PC-3 (cell line): Measurements from ENCODE around the gene HNMT. TPM values are rescaled to one million over a fixed set of nuclear protein-coding genes. Genes with fewer than 3 reads are reported as not detected.

Experiments used
- ATAC-seq: fragments of 200-7000 bp; cut with Tn5 transposase; 2 replicates; pipeline ENCODE4 v1.9.1; 2020; ENCODE audit warnings: mild to moderate bottlenecking, moderate library complexity
- BruUV-seq: library from RNA; stranded (reverse); fragments of 400-500 nt; replicated peaks from 2 replicates; lab custom pipeline; 2021; lab: Mats Ljungman, UMichigan
- CTCF ChIA-PET: fragments of 300-600 bp; sonication (Branson Sonifier 250); formaldehyde crosslinking; loops from one replicate; lab custom pipeline; 2022; ENCODE audit warnings: antibody characterized with exemption; lab: Charles Lee
- POLR2A ChIA-PET: fragments of 300-600 bp; sonication (Branson Sonifier 250); formaldehyde crosslinking; loops from one replicate; lab custom pipeline; 2022; ENCODE audit warnings: antibody characterized with exemption; ENCODE audit not compliant: unreplicated experiment; lab: Charles Lee
- DNase-seq: peaks from one replicate; pipeline ENCODE4 v3.0.0-alpha.2; 2015
- H2AFZ ChIP-seq: fragments of 300-600 bp; sonication (generic); 2 replicates; pipeline ENCODE4 v1.6.0; 2016; ENCODE audit warnings: antibody characterized with exemption, low read length
- H3F3A ChIP-seq: fragments of 300-600 bp; sonication (generic); one replicate; pipeline ENCODE4 v1.6.0; 2017; ENCODE audit warnings: antibody characterized with exemption, low read length, control low read depth, mild to moderate bottlenecking; ENCODE audit not compliant: unreplicated experiment
- H3K27ac ChIP-seq: fragments of 300-600 bp; sonication (generic); 2 replicates; pipeline ENCODE4 v1.5.1; 2016; ENCODE audit warnings: mild to moderate bottlenecking, low read length
- H3K27me3 ChIP-seq: fragments of 300-600 bp; sonication (generic); 2 replicates; pipeline ENCODE4 v1.6.1; 2016; ENCODE audit warnings: low read length, mixed read lengths
- H3K36me3 ChIP-seq: fragments of 300-600 bp; sonication (generic); 2 replicates; pipeline ENCODE4 v1.6.1; 2016; ENCODE audit warnings: low read depth, mixed run types, low read length, mixed read lengths
- H3K4me1 ChIP-seq: fragments of 300-600 bp; sonication (generic); 2 replicates; pipeline ENCODE4 v1.5.1; 2016; ENCODE audit warnings: low read length; ENCODE audit not compliant: insufficient read depth
- H3K4me2 ChIP-seq: fragments of 300-600 bp; sonication (generic); 2 replicates; pipeline ENCODE4 v1.6.0; 2016; ENCODE audit warnings: low read length
- H3K4me3 ChIP-seq: fragments of 300-600 bp; sonication (generic); 2 replicates; pipeline ENCODE4 v1.5.1; 2016; ENCODE audit warnings: mild to moderate bottlenecking, low read length, mixed read lengths
- H3K79me2 ChIP-seq: fragments of 300-600 bp; sonication (generic); 2 replicates; pipeline ENCODE4 v1.6.1; 2017; ENCODE audit warnings: low read length, mixed read lengths
- H3K9ac ChIP-seq: fragments of 300-600 bp; sonication (generic); 2 replicates; pipeline ENCODE4 v1.6.0; 2016; ENCODE audit warnings: mild to moderate bottlenecking, low read length
- H3K9me2 ChIP-seq: fragments of 300-600 bp; sonication (generic); replicated peaks from 2 replicates; pipeline ENCODE4 v1.6.1; 2016; ENCODE audit warnings: mixed run types, low read length, mixed read lengths
- H3K9me3 ChIP-seq: fragments of 300-600 bp; sonication (generic); 2 replicates; pipeline ENCODE4 v1.6.1; 2016; ENCODE audit warnings: low read length, mixed read lengths
- H4K20me1 ChIP-seq: fragments of 300-600 bp; sonication (generic); 2 replicates; pipeline ENCODE4 v1.6.1; 2016; ENCODE audit warnings: low read length, mixed read lengths
- CTCF ChIP-seq: fragments of 300-600 bp; sonication (generic); conservative IDR thresholded peaks from 2 replicates; pipeline ENCODE4 v1.5.1; 2017; ENCODE audit warnings: antibody characterized with exemption, low read depth, mild to moderate bottlenecking, low read length
- EZH2 ChIP-seq: fragments of 300-600 bp; sonication (generic); IDR thresholded peaks from one replicate; pipeline ENCODE4 v1.6.1; 2017; ENCODE audit warnings: antibody characterized with exemption, mild to moderate bottlenecking, low read length; ENCODE audit not compliant: unreplicated experiment
- EZH2phosphoT487 ChIP-seq: fragments of 300-600 bp; sonication (generic); IDR thresholded peaks from 2 replicates; pipeline ENCODE4 v1.6.1; 2018; ENCODE audit warnings: mild to moderate bottlenecking, antibody characterized with exemption, low read length, borderline replicate concordance
- intact Hi-C: fragments of 100-400 bp; cut with micrococcal nuclease; formaldehyde crosslinking; loops from 2 replicates; pipeline ENCODE4 v1.9.0; 2023
- total RNA-seq: library from RNA; depleted of rRNA; stranded (reverse); fragments of >200 nt; gene quantifications from 2 replicates; pipeline ENCODE4 v1.2.3, GENCODE V29; 2014

HNMT gene
- total RNA-seq, 1 experiment from 2014 or later, result 7.1 TPM

GRCh38 chr2:137983581-137983980 is 19.3 kb downstream of the HNMT start:
- H3K9me2 ChIP-seq, result no peaks in the 10 kb centered on the region
- H4K20me1 ChIP-seq, result no peaks in the 10 kb centered on the region
- H3K4me2 ChIP-seq, result no peak overlapping the region
- intact Hi-C loops, result no loop called here
- POLR2A ChIA-PET, result no interaction called here
- no peaks in the 10 kb centered on the region for H3F3A ChIP-seq
- H3K4me1 ChIP-seq, result no peaks in the 10 kb centered on the region
- no peak overlapping the region for H3K4me3 ChIP-seq
- CTCF ChIA-PET, result no interaction called here
- no peak overlapping the region for H2AFZ ChIP-seq
- TF ChIP-seq CTCF (no peak), EZH2 (no peak), EZH2phosphoT487 (no peak)
- no TSS peak for BruUV-seq
- H3K9me3 ChIP-seq, result no peaks in the 10 kb centered on the region
- no peak for ATAC-seq
- H3K27me3 ChIP-seq, result no peaks in the 10 kb centered on the region
- no peak for DNase-seq
- no peaks in the 10 kb centered on the region for H3K36me3 ChIP-seq
- H3K79me2 ChIP-seq, result no peaks in the 10 kb centered on the region
- H3K9ac ChIP-seq, result no peak overlapping the region
- H3K27ac ChIP-seq, result no peak overlapping the region

DNA sequence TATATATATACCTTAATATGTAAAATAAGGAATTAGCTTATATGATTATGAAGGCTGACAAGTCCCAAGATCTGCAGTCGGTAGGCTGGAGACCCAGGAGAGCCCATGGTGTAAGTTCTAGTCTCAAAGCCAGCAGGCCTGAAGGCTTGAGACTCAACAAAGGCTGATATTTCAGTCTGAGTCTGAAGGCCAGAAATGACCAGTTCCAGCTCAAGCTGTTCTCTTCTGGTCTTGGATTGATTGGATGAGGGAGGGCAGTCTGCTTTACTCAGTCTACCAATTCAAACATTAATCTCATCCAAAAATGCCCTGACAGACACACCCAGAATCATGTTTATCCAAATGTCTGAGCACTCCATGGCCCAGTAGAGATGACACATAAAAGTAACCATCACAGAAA is 22.0 kb downstream of the HNMT start:
- POLR2A ChIA-PET, result no interaction called here

More for the DNA sequence above, 22.0 kb downstream of the HNMT start:
- Histone ChIP-seq H3K9ac (no peak overlapping the region), H3K9me3 (no peaks in the 10 kb centered on the region), H3K4me1 (no peaks in the 10 kb centered on the region), H3K9me2 (no peaks in the 10 kb centered on the region), H3K36me3 (no peaks in the 10 kb centered on the region), H4K20me1 (no peaks in the 10 kb centered on the region), H3K4me2 (no peak overlapping the region), H3K79me2 (no peaks in the 10 kb centered on the region), H3K27ac (no peak overlapping the region), H3K4me3 (no peak overlapping the region), H2AFZ (no peak overlapping the region), H3K27me3 (no peaks in the 10 kb centered on the region), H3F3A (no peaks in the 10 kb centered on the region)
- DNase-seq (no peak), ATAC-seq (no peak)
- TF ChIP-seq CTCF, result no peak
- no peak for TF ChIP-seq EZH2
- TF ChIP-seq EZH2phosphoT487, result no peak
- CTCF ChIA-PET, result no interaction called here
- intact Hi-C loops, result no loop called here
- BruUV-seq, result no TSS peak
